HG03108 (cell line): ENCODE measurements around the gene GDF9.
A peak's percentile ranks its signal among the peaks of the same experiment; 100 is the strongest.

Source experiments
- ATAC-seq: cut with Tn5 transposase; IDR thresholded peaks from one replicate; pipeline ENCODE4 v1.9.1; 2021; ENCODE audit warnings: moderate library complexity; ENCODE audit not compliant: unreplicated experiment

The GDF9 gene

GRCh38 chr5:132839426-132840301 lies 26.6 kb downstream of the GDF9 start:
- ATAC-seq: no peak

- no peak for ATAC-seq
These were observed 27.6 kb downstream of the GDF9 start for GRCh38 chr5:132838516-132839282.

- ATAC-seq: no peak
These were observed 28.4 kb downstream of the GDF9 start for GRCh38 chr5:132837868-132838267.

GRCh38 chr5:132836852-132837251 lies 29.4 kb downstream of the GDF9 start:
- ATAC-seq: no peak

GRCh38 chr5:132834057-132834456 lies 32.2 kb downstream of the GDF9 start:
- ATAC-seq: no peak

GRCh38 chr5:132832612-132833011 lies 33.7 kb downstream of the GDF9 start:
- no peak for ATAC-seq

GRCh38 chr5:132831095-132831860 lies 35.0 kb downstream of the GDF9 start:
- no peak for ATAC-seq

- ATAC-seq: peak; percentile 58
These were observed 35.7 kb downstream of the GDF9 start, which contains the start of gene SHROOM1 for GRCh38 chr5:132830436-132831094. Gene SHROOM1, minus strand, starts transcription at chr5:132830647. Its CDS starts 4,507 bp downstream, at chr5:132826140.

GRCh38 chr5:132829742-132830435 lies 36.4 kb downstream of the GDF9 start:
- ATAC-seq: peak; percentile 76

GRCh38 chr5:132828846-132829494 lies 37.3 kb downstream of the GDF9 start:
- no peak for ATAC-seq

GRCh38 chr5:132827943-132828673 lies 38.2 kb downstream of the GDF9 start:
- ATAC-seq: no peak

GRCh38 chr5:132826424-132827082 lies 39.7 kb downstream of the GDF9 start:
- ATAC-seq: no peak

- no peak for ATAC-seq
These were observed 40.4 kb downstream of the GDF9 start for GRCh38 chr5:132825834-132826391.

GRCh38 chr5:132825033-132825833 lies 41.0 kb downstream of the GDF9 start:
- no peak for ATAC-seq

GRCh38 chr5:132824426-132824825 lies 41.8 kb downstream of the GDF9 start:
- ATAC-seq: no peak

- no peak for ATAC-seq
These were observed 42.7 kb downstream of the GDF9 start for GRCh38 chr5:132823481-132824050.
